KMS-11 (cell line): Measurements from ENCODE around the gene THAP4.

Experiments
- H2AFZ ChIP-seq: fragments of 200-600 bp; sonication (generic); 2 replicates; pipeline ENCODE4 v1.6.1; 2016; ENCODE audit warnings: antibody characterized with exemption, mixed run types, low read depth
- H3K27ac ChIP-seq: fragments of 200-600 bp; sonication (generic); 2 replicates; pipeline ENCODE4 v1.6.1; 2016; ENCODE audit warnings: mild to moderate bottlenecking, mixed run types
- H3K27me3 ChIP-seq: fragments of 200-600 bp; sonication (generic); 2 replicates; pipeline ENCODE4 v1.6.1; 2017; ENCODE audit warnings: mild to moderate bottlenecking, low read depth, mixed run types, moderate library complexity; ENCODE audit not compliant: insufficient read depth
- H3K36me3 ChIP-seq: fragments of 200-600 bp; sonication (generic); 2 replicates; pipeline ENCODE4 v1.6.1; 2017; ENCODE audit warnings: mild to moderate bottlenecking, mixed run types; ENCODE audit not compliant: insufficient read depth
- H3K4me1 ChIP-seq: fragments of 200-600 bp; sonication (generic); 2 replicates; pipeline ENCODE4 v1.6.1; 2016; ENCODE audit warnings: mild to moderate bottlenecking, low read depth, mixed run types; ENCODE audit not compliant: poor library complexity, severe bottlenecking
- H3K4me2 ChIP-seq: fragments of 200-600 bp; sonication (generic); 2 replicates; pipeline ENCODE4 v1.7.0; 2016; ENCODE audit warnings: mild to moderate bottlenecking, mixed run types
- H3K4me3 ChIP-seq: fragments of 200-600 bp; sonication (generic); IDR thresholded peaks from 2 replicates; pipeline ENCODE4 v1.6.1; 2017; ENCODE audit warnings: low read depth, low read length, mixed read lengths; ENCODE audit not compliant: insufficient read depth
- H3K79me2 ChIP-seq: fragments of 200-600 bp; sonication (generic); 2 replicates; pipeline ENCODE4 v1.6.1; 2016; ENCODE audit warnings: low read depth, mixed run types; ENCODE audit not compliant: insufficient read depth
- H3K9ac ChIP-seq: fragments of 200-600 bp; sonication (generic); 2 replicates; pipeline ENCODE4 v1.6.1; 2016; ENCODE audit warnings: mild to moderate bottlenecking, mixed run types
- H4K20me1 ChIP-seq: fragments of 200-600 bp; sonication (generic); 2 replicates; pipeline ENCODE4 v1.6.1; 2016; ENCODE audit warnings: mild to moderate bottlenecking, mixed run types; ENCODE audit not compliant: insufficient read depth
- TF ChIP-seq, protein P1 (sequence below): fragments of 200-600 bp; sonication (generic); conservative IDR thresholded peaks from 2 replicates; pipeline ENCODE4 v1.6.1; 2017; ENCODE audit warnings: low read depth, mild to moderate bottlenecking, antibody characterized with exemption, low read length, moderate library complexity, mixed read lengths

Gene THAP4

DNA sequence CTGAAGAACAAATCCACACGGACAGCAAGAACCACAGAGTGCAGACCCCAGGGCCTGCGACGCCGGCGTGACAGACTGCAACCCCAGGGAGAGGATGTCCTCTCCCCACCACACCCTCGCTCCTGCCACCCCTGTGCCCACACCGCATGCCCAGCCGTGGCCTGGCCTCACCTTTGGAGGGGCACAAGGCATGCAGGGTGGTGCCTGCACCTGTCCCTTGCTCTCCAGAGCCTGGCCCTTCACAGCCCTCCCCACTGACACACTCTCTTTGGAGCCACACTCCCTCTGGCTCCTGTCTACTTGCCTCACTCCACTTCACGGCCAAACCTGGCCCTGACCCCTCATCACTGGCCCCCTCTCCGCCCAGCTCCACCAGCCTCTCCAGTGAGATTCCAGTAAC is 9.3 kb downstream of the THAP4 start:
- H2AFZ ChIP-seq: no peak overlapping the region
- H3K4me1 ChIP-seq: no peaks in the 10 kb centered on the region
- H3K4me2 ChIP-seq: no peak overlapping the region
- H3K79me2 ChIP-seq: peaks cover 21% of the 10 kb centered on the region; the same call in 1 of the 2 replicates
- no peaks in the 10 kb centered on the region for H4K20me1 ChIP-seq
- H3K27me3 ChIP-seq: no peaks in the 10 kb centered on the region
- H3K27ac ChIP-seq: no peak overlapping the region
- no peak overlapping the region for H3K9ac ChIP-seq
- H3K4me3 ChIP-seq: no peak overlapping the region
- H3K36me3 ChIP-seq: no peaks in the 10 kb centered on the region
- TF ChIP-seq, protein P1, sequence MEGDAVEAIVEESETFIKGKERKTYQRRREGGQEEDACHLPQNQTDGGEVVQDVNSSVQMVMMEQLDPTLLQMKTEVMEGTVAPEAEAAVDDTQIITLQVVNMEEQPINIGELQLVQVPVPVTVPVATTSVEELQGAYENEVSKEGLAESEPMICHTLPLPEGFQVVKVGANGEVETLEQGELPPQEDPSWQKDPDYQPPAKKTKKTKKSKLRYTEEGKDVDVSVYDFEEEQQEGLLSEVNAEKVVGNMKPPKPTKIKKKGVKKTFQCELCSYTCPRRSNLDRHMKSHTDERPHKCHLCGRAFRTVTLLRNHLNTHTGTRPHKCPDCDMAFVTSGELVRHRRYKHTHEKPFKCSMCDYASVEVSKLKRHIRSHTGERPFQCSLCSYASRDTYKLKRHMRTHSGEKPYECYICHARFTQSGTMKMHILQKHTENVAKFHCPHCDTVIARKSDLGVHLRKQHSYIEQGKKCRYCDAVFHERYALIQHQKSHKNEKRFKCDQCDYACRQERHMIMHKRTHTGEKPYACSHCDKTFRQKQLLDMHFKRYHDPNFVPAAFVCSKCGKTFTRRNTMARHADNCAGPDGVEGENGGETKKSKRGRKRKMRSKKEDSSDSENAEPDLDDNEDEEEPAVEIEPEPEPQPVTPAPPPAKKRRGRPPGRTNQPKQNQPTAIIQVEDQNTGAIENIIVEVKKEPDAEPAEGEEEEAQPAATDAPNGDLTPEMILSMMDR: no peak

DNA sequence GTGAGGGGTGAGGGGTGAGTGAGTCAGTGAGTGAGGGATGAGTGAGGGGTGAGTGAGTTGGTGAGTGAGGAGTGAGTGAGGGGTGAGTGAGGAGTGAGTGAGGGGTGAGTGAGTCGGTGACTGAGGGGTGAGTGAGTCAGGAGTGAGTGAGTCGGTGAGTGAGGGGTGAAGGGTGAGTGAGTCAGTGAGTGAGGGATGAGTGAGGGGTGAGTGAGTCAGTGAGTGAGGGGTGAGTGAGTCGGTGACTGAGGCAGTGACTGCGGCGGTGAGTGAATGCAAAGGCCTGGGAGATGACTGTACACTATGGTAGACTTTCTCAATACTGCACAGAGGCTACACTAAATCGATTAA is 16.6 kb downstream of the THAP4 start:
- Histone ChIP-seq H3K27me3 (no peaks in the 10 kb centered on the region), H3K79me2 (peaks cover 13% of the 10 kb centered on the region; the same call in 1 of the 2 replicates), H3K4me1 (no peaks in the 10 kb centered on the region), H3K4me3 (no peak overlapping the region), H4K20me1 (no peaks in the 10 kb centered on the region), H3K36me3 (no peaks in the 10 kb centered on the region), H3K4me2 (no peak overlapping the region), H3K9ac (no peak overlapping the region), H3K27ac (no peak overlapping the region), H2AFZ (no peak overlapping the region)
- TF ChIP-seq, protein P1: no peak

DNA sequence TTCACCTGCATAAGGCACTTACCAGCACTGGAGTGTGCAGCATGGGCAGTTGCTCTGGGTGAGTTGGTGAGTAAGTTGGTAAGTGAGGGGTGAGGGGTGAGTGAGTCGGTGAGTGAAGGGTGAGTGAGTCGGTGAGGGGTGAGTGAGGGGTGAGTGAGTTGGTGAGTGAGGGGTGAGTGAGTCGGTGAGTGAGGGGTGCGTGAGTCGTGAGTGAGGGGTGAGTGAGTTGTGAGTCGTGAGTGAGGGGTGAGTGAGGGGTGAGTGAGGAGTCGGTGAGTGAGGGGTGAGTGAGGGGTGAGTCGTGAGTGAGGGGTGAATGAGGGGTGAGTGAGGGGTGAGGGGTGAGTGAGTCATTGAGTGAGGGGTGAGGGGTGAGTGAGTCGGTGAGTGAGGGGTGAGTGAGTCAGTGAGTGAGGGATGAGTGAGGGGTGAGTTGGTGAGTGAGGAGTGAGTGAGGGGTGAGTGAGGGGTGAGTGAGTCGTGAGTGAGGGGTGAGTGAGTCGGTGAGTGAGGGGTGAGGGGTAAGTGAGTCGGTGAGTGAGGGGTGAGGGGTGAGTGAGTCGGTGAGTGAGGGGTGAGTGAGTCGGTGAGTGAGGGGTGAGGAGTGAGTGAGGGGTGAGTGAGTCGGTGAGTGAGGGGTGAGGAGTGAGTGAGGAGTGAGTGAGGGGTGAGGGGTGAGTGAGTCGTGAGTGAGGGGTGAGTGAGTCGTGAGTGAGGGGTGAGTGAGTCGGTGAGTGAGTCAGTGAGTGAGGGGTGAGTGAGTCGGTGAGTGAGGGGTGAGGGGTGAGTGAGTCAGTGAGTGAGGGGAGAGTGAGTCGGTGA is 17.1 kb downstream of the THAP4 start:
- Histone ChIP-seq H3K9ac (no peak overlapping the region), H3K27me3 (no peaks in the 10 kb centered on the region), H2AFZ (no peak overlapping the region), H3K79me2 (peaks cover 8% of the 10 kb centered on the region; the same call in 1 of the 2 replicates), H3K36me3 (no peaks in the 10 kb centered on the region), H3K4me3 (no peak overlapping the region), H4K20me1 (no peaks in the 10 kb centered on the region), H3K27ac (no peak overlapping the region), H3K4me2 (no peak overlapping the region), H3K4me1 (no peaks in the 10 kb centered on the region)
- TF ChIP-seq, protein P1: no peak

DNA sequence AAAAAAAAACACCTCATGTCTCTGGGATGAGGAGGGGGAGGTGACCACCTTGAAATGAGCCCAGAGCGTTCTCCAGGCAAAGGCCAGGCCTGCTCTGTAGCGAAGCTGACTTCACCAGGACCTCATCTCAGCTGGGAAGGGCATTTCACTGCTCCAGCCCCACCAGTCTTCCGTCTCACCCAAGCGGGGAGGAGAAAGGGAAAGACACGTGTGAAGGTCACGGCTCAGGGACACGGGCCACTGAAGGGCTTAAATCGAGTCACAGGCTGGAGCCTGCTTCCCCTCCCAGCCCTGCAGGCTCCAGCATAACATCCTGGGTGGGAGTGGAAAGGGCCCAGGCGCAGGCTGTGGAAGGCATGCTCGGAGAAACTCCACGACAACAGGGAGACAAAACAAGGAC is 18.1 kb downstream of the THAP4 start:
- Histone ChIP-seq H4K20me1 (no peaks in the 10 kb centered on the region), H3K27ac (no peak overlapping the region), H2AFZ (no peak overlapping the region), H3K4me3 (no peak overlapping the region), H3K4me2 (no peak overlapping the region), H3K27me3 (no peaks in the 10 kb centered on the region), H3K4me1 (no peaks in the 10 kb centered on the region), H3K79me2 (peaks cover 6% of the 10 kb centered on the region; the same call in 1 of the 2 replicates), H3K9ac (no peak overlapping the region), H3K36me3 (no peaks in the 10 kb centered on the region)
- TF ChIP-seq, protein P1: no peak
